Lung (tissue), 12 donors: ENCODE measurements around the gene ACAA1. TPM values are rescaled to one million over a fixed set of nuclear protein-coding genes. Genes with fewer than 3 reads are reported as not detected.

Experiments used
- ATAC-seq: fragments of 200-7000 bp; cut with Tn5 transposase; one replicate; pipeline ENCODE4 v1.9.1; 2020; ENCODE audit warnings: moderate number of reproducible peaks; ENCODE audit not compliant: insufficient read depth, low FRiP score
- DNase-seq, 3 donors: peaks; one replicate each; pipeline ENCODE4 v3.0.0-alpha.2; 2013 to 2017
- H3K27ac ChIP-seq, 2 donors: one replicate each; pipeline ENCODE4 v1.5.1; 2013; ENCODE audit warnings: mild to moderate bottlenecking in 2 of 2, moderate library complexity in 2 of 2, control low read depth in 1 of 2, inconsistent platforms in 1 of 2, low read depth in 1 of 2, low read length in 1 of 2
- H3K27me3 ChIP-seq, 3 donors: one replicate each; pipeline ENCODE4 v1.5.1; 2013; ENCODE audit warnings: low read length in 2 of 3; ENCODE audit not compliant: control insufficient read depth in 3 of 3, insufficient read depth in 3 of 3
- H3K36me3 ChIP-seq, 4 donors: one replicate each; pipeline ENCODE4 v1.5.1; 2013; ENCODE audit warnings: low read length in 4 of 4, mild to moderate bottlenecking in 1 of 4, moderate library complexity in 1 of 4; ENCODE audit not compliant: control insufficient read depth in 4 of 4, insufficient read depth in 4 of 4
- H3K4me1 ChIP-seq, 5 donors: one replicate each; pipeline ENCODE4 v1.5.1; 2013; ENCODE audit warnings: low read length in 5 of 5, mild to moderate bottlenecking in 2 of 5, moderate library complexity in 1 of 5; ENCODE audit not compliant: control insufficient read depth in 5 of 5, insufficient read depth in 5 of 5
- H3K4me3 ChIP-seq: one replicate; pipeline ENCODE4 v1.5.1; 2013; ENCODE audit warnings: mild to moderate bottlenecking, control low read depth, moderate library complexity
- H3K9ac ChIP-seq, 2 donors: one replicate each; pipeline ENCODE4 v1.5.1; 2013; ENCODE audit warnings: low read length in 2 of 2, control low read depth in 1 of 2; ENCODE audit not compliant: insufficient read depth in 1 of 2
- H3K9me3 ChIP-seq, 4 donors: one replicate each; pipeline ENCODE4 v1.5.1; 2013; ENCODE audit warnings: low read length in 3 of 4, mild to moderate bottlenecking in 1 of 4, moderate library complexity in 1 of 4; ENCODE audit not compliant: control insufficient read depth in 4 of 4, insufficient read depth in 3 of 4
- CTCF ChIP-seq: IDR thresholded peaks from 2 replicates; pipeline ENCODE4 v1.5.1; 2012; ENCODE audit warnings: mild to moderate bottlenecking; ENCODE audit errors: control extremely low read depth, extremely low read depth
- WGBS, 2 donors: extraction: QIAGEN DNeasy Blood & Tissue Kit; methylation state at CpG; one replicate each; pipeline ENCODE4 v1.1.7; 2013; 5-methylcytosine and 5-hydroxymethylcytosine counted together
- polyA plus RNA-seq, 2 donors: library from polyadenylated mRNA; stranded (reverse); fragments of 200-250 nt; gene quantifications; one replicate each; pipeline ENCODE4 v1.2.1, GENCODE V29; 2013
- total RNA-seq, 2 donors: library from RNA; depleted of rRNA in 1 of 2; stranded (reverse); fragments of >200 nt in 1 of 2; gene quantifications; one replicate each; pipeline ENCODE4 v1.2.1, GENCODE V29; 2014 to 2021
- donor health status: control.
- donor health status: control.
- donor health status: Bipolar disorder and iron deficiency.
- donor health status: healthy.
- donor health status: DM: yes; HTN: yes; CAD: no.

The ACAA1 gene
- total and polyA plus RNA-seq, 4 donors = 50.1 to 112 (median 89.0) TPM

DNA sequence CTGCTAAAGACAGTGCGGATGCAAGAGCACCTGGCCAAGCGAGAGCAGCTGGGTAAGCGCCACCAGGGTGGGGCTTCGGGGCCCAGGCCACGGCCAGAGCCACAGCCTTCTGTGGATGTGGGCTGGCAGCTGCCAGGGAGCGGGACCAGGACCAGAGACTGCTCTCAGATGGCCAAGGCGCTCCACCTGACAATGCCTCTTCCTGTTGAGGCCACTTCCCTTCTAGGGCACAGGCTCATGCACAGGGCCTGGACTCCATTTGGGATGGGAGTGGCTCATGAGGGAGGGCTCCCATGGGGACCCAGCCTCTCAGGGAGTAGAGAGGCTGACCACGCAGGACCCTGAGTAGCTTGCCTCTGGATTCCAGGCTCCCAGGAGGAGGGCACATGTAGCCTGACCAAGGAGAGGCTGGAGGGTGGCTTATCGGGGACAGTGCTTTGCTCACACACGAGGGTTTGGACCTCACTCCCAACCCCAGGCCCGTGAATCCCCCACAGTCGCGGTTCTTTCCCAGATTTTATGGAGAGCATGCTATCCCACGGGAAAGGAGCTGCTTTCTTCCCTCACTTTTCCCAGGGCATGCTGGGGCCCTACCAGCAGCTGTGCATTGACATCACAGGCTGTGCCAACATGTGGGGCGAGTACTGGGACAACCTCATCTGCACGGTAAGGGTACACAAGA is 25.1 kb downstream of the ACAA1 start:
- WGBS, 2 donors = 86 to 87% methylated on average over 16 of the region's 16 CpGs
- H3K4me1 ChIP-seq = peaks cover 0 to 1% (median 0%) of the 10 kb centered on the region in 5 donors
- no peaks in the 10 kb centered on the region for H3K27me3 ChIP-seq
- no peaks in the 10 kb centered on the region for H3K36me3 ChIP-seq
- no peak overlapping the region for H3K9ac ChIP-seq
- TF ChIP-seq CTCF = no peak
- H3K27ac ChIP-seq = no peak overlapping the region
- H3K9me3 ChIP-seq = no peaks in the 10 kb centered on the region
- no peak for ATAC-seq
- no peak for DNase-seq
- H3K4me3 ChIP-seq = no peak overlapping the region

- WGBS, 2 donors = 96 to 99% methylated on average over 4 of the region's 4 CpGs
- Histone ChIP-seq H3K4me1 (peaks cover 0 to 1% (median 0%) of the 10 kb centered on the region in 5 donors), H3K4me3 (no peak overlapping the region), H3K27ac (no peak overlapping the region), H3K27me3 (no peaks in the 10 kb centered on the region), H3K36me3 (no peaks in the 10 kb centered on the region), H3K9me3 (no peaks in the 10 kb centered on the region), H3K9ac (no peak overlapping the region)
- ATAC-seq = no peak
- no peak for DNase-seq
- no peak for TF ChIP-seq CTCF
Observed at GRCh38 chr3:38111201-38111600, 25.7 kb downstream of the ACAA1 start.

- H3K9ac ChIP-seq = no peak overlapping the region
- H3K4me3 ChIP-seq = no peak overlapping the region
- peaks cover 0 to 1% (median 0%) of the 10 kb centered on the region in 5 donors for H3K4me1 ChIP-seq
- H3K27ac ChIP-seq = no peak overlapping the region
- H3K27me3 ChIP-seq = no peaks in the 10 kb centered on the region
- WGBS, 2 donors = 92 to 95% methylated on average over 6 of the region's 6 CpGs
- peaks cover 0 to 3% (median 0%) of the 10 kb centered on the region in 4 donors for H3K9me3 ChIP-seq
- TF ChIP-seq CTCF = no peak
- DNase-seq (no peak), ATAC-seq (no peak)
- no peaks in the 10 kb centered on the region for H3K36me3 ChIP-seq
Observed at GRCh38 chr3:38110314-38111050, 26.4 kb downstream of the ACAA1 start.
